ENCODE results near the gene C2CD2.

The C2CD2 gene

GRCh38 chr21:41859297-41859980, 94.4 kb downstream of the C2CD2 start:
- no peak for DNase-seq

- no peak for DNase-seq
Measured at GRCh38 chr21:41858466-41859296, 95.1 kb downstream of the C2CD2 start.

GRCh38 chr21:41857771-41858300, 96.0 kb downstream of the C2CD2 start:
- DNase-seq = no peak

- DNase-seq = no peak
Measured at GRCh38 chr21:41856572-41856971, 97.2 kb downstream of the C2CD2 start.

- DNase-seq = no peak
Measured at GRCh38 chr21:41854426-41854995, 99.3 kb downstream of the C2CD2 start.

GRCh38 chr21:41852929-41853320, 100.9 kb downstream of the C2CD2 start:
- DNase-seq = no peak

DNA sequence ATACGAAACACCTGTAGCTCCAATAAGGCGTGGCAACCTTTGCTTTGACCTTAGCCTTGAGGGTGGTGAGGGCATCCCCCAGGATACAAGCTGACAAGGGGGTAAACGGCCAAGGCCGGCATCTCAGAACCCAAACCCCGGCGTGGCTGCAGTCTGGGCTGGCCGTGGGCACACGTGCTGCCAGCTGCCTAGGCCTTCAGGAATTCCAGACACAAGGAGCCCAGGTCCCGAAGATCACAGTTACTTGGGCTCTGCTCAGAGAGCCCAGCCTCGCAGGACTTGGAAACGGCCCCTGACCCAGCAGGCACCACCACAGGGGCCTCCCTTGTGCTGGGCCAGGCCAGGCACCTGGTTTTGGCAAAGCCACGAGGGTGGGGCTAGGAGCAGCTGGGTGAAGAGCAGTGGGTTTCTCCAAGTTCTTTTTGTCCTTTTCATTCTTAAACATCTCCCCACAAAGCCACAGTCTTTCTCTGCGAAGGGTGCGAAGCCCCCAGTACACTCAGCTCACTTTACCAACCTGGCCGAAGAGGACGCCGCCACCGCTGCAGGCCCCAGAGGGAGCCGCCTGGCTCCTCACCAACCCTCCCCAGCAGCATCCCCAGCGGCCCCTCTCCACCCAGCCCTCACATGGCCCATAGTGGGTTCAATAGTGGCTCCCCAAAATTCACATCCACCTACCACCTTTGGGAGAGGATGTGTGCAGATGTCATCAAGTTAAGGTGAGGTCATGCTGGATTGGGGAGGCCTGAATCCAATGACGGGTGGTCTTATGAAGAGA, 101.5 kb downstream of the C2CD2 start:
- no peak for DNase-seq

DNA sequence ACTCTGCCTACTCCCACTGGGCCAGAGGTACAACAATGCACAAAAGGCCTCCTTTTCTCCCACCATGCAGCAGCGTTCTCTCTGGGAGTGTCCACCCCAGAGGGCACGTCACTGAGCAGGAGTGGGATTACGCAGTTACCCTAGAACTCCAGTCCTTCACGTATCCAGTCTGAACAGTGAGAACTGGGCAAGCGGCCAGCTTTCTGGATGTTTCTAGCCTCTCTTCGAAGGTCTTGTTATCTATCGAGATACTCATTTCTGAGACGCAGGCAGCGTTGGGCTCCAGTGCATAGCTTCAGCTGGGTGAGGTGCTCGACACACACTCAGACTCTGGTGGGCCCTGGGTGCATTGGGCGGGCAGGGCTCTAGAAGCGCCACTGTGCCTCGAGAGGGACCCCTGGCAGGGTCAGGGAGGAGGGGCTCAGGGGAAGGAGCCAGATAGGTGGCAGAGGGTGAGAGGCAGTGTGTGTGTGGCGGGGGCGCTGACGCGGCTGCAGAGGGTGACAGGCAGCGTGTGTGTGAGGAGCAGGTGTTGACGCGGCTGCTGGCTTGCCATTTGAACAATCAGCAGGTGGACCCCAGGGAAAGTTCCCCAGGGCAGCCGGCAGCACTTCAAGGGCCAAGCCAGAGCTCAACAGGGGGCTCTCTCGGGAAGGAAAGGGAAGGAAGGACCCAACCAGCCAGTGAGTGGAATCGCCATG, 102.6 kb downstream of the C2CD2 start:
- no peak for DNase-seq

GRCh38 chr21:41850085-41850484, 103.7 kb downstream of the C2CD2 start:
- DNase-seq = no peak

- DNase-seq = no peak
Measured at GRCh38 chr21:41848958-41849580, 104.7 kb downstream of the C2CD2 start.

- DNase-seq = no peak
Measured at GRCh38 chr21:41848533-41848932, 105.3 kb downstream of the C2CD2 start.

DNA sequence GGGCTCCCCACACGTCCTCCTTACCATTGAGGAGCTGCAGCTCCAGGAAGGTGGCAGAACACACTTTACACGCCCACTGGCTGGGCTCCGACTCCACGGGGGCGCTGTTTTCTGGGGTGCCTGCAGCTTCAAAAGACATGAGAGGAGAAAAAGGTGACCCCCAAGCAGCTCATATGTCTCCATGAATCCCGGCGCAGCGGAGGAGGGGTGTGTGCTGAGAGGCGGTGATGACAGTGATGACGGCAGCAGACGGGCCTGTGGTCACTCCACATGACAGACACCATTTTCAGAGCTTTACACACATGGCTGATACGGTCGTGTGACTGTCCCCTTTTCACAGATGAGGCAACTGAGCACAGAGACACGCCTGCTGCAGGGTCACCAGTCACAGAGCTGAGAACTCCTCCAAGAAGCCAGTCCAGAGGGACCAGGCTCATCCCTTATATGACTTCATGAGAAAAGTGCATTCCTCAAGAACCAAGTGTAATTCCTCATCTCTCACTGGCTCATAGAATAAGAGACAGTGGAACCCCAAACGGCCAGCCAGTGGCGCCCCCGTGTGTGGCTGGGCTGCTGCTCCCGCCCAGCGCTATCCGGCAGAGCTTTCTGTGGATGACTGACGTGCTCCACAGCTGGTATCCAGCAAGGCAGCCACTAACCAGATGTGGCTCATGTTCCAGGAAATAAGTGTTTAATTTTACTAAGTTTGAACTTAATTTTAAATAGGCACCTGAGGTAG, 106.6 kb downstream of the C2CD2 start:
- DNase-seq = no peak

- DNase-seq = no peak
Measured at GRCh38 chr21:41846536-41846935, 107.3 kb downstream of the C2CD2 start.

GRCh38 chr21:41846033-41846317, 107.8 kb downstream of the C2CD2 start:
- no peak for DNase-seq

GRCh38 chr21:41845310-41846032, 108.3 kb downstream of the C2CD2 start:
- DNase-seq = no peak

- no peak for DNase-seq
Measured at GRCh38 chr21:41843584-41843983, 110.2 kb downstream of the C2CD2 start.

GRCh38 chr21:41840880-41841279, 112.9 kb downstream of the C2CD2 start:
- no peak for DNase-seq

DNA sequence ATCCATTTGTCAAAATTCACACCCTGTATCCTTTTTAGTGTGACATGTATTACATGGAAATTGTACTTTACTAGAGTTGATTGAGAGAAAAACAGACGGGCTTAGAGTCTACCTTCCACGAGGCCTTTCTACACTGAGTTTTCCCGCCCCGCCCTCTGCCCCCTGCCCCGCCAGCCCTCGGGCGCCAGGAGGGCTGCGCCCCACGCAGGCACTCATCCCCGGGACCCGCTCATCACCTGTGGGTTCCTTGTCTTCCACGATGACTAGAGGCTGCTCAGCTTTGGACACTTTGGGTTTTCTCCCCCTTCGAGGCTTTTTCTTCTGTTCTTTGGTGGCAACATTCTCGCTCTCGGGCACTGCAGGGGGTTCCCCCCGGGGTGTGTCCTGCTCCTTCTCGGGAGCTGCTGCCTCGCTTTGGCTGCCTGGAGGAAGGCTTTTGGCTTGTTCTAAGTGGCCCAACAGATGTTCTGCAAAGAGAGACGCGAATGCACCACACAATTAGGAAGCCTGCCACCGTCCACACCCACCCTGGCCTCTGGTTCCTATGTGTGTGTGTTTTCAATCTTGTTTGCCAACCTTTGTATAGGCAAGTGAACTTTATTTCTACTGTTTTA, 114.3 kb downstream of the C2CD2 start:
- DNase-seq = no peak

DNA sequence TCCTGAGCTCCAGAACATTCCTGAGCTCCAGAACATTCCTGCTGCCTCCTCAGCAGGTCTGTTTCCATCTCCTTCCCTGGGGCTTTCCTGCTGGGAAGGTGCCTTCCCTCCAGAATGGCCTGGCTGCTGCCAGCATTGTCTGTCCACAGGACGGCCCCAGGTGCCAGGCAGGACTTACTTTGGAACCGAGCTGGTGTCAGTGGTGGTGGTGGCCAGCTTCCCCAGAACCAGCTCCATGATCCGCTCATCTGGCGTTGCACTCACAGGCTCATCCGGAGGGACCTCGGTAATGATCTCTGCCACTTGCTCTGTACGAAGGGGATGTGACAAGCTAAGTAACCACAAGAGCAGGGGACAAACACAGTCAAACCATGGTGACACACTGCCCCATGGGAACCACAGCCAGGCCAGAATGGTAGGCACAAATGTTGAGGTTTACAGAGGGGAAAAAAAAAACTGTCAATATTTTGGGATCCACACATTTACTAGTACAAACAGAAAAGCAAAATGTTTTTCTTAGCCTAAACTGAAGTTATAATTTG, 116.0 kb downstream of the C2CD2 start:
- no peak for DNase-seq
